Calu3 (cell line): ENCODE measurements around the gene UNC80. TPM values are rescaled to one million over a fixed set of nuclear protein-coding genes. Genes with fewer than 3 reads are reported as not detected.

Experiments
- BruUV-seq: library from RNA; stranded (reverse); fragments of 400-500 nt; replicated peaks from 2 replicates; lab custom pipeline; 2021; lab: Mats Ljungman, UMichigan
- CTCF ChIA-PET: fragments of 300-600 bp; sonication (Branson Sonifier 250); formaldehyde crosslinking; loops from one replicate; lab custom pipeline; 2022; ENCODE audit warnings: antibody characterized with exemption; lab: Charles Lee
- DNase-seq: peaks from one replicate; pipeline ENCODE4 v3.0.0; 2022
- H3K27ac Mint-ChIP-seq: one replicate; pipeline ENCODE4 v1.8.0; 2022; ENCODE audit warnings: mixed read lengths; ENCODE audit not compliant: unreplicated experiment
- H3K27me3 Mint-ChIP-seq: one replicate; pipeline ENCODE4 v1.8.0; 2022; ENCODE audit warnings: mixed read lengths; ENCODE audit not compliant: unreplicated experiment
- H3K36me3 Mint-ChIP-seq: one replicate; pipeline ENCODE4 v1.8.0; 2022; ENCODE audit warnings: mild to moderate bottlenecking, moderate library complexity, mixed read lengths; ENCODE audit not compliant: insufficient read depth, unreplicated experiment
- H3K4me1 Mint-ChIP-seq: one replicate; pipeline ENCODE4 v1.8.0; 2022; ENCODE audit warnings: mild to moderate bottlenecking, low read depth, mixed read lengths; ENCODE audit not compliant: unreplicated experiment
- H3K4me3 Mint-ChIP-seq: one replicate; pipeline ENCODE4 v1.8.0; 2022; ENCODE audit warnings: mild to moderate bottlenecking, low read depth, moderate library complexity, mixed read lengths; ENCODE audit not compliant: unreplicated experiment
- H3K9me3 Mint-ChIP-seq: one replicate; pipeline ENCODE4 v1.8.0; 2022; ENCODE audit warnings: low read depth, mixed read lengths; ENCODE audit not compliant: unreplicated experiment
- CTCF ChIP-seq: fragments of 200-600 bp; IDR thresholded peaks from one replicate; pipeline ENCODE4 v1.8.0; 2022; ENCODE audit warnings: antibody characterized with exemption; ENCODE audit not compliant: unreplicated experiment
- intact Hi-C: fragments of 100-400 bp; cut with micrococcal nuclease; formaldehyde crosslinking; loops from one replicate; pipeline ENCODE4 v1.10.0; 2022; ENCODE audit not compliant: unreplicated experiment
- total RNA-seq: library from RNA; stranded (reverse); gene quantifications from 2 replicates; pipeline ENCODE4 v1.2.3, GENCODE V29; 2022

The UNC80 gene
- total RNA-seq, 1 experiment from 2014 or later = not detected

- no peaks in the 10 kb centered on the region for H3K9me3 Mint-ChIP-seq
- BruUV-seq = no TSS peak
- intact Hi-C loops = no loop called here
- H3K27me3 Mint-ChIP-seq = no peaks in the 10 kb centered on the region
- CTCF ChIA-PET = interaction anchor here (1.0 kb wide), 1 partner anchor 11 kb away, joined by 4 read pairs; no protein-coding TSS in a partner anchor
- peaks cover 53% of the 10 kb centered on the region for H3K4me1 Mint-ChIP-seq
- peak overlapping the region; percentile 98 for H3K4me3 Mint-ChIP-seq
- TF ChIP-seq CTCF = no peak
- H3K27ac Mint-ChIP-seq = peak overlapping the region; percentile 98
- peaks cover 41% of the 10 kb centered on the region for H3K36me3 Mint-ChIP-seq
- DNase-seq = no peak
Measured at GRCh38 chr2:210003359-210003758, 231.7 kb downstream of the UNC80 start.

GRCh38 chr2:210004881-210005280, 233.2 kb downstream of the UNC80 start:
- H3K4me1 Mint-ChIP-seq = peaks cover 53% of the 10 kb centered on the region
- H3K9me3 Mint-ChIP-seq = no peaks in the 10 kb centered on the region
- BruUV-seq = no TSS peak
- CTCF ChIA-PET = no interaction called here
- H3K36me3 Mint-ChIP-seq = peaks cover 44% of the 10 kb centered on the region
- H3K4me3 Mint-ChIP-seq = peak overlapping the region; percentile 98
- TF ChIP-seq CTCF = no peak
- DNase-seq = no peak
- H3K27me3 Mint-ChIP-seq = no peaks in the 10 kb centered on the region
- intact Hi-C loops = no loop called here
- peak overlapping the region; percentile 67 for H3K27ac Mint-ChIP-seq

DNA sequence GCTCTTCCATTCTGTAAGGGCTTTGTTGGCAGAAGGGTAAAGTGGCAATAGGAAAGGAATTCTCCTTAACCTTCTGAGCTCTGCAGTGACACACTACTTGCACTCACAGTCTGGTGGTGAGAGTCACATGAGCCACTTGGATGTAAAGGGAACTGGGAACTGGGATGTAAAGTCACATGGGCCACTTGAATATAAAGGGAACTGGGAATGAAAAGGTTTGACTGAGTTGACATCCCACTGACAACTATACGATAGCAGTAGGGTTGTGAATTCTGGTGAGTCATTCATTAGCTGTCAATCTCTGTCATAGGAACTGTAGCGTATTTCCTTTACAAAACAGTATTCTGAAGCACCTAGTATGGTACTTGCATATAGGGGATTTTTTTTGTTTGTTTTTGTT, 236.3 kb downstream of the UNC80 start:
- TF ChIP-seq CTCF = no peak
- peaks cover 42% of the 10 kb centered on the region for H3K4me1 Mint-ChIP-seq
- BruUV-seq = no TSS peak
- H3K4me3 Mint-ChIP-seq = no peak overlapping the region
- no peaks in the 10 kb centered on the region for H3K27me3 Mint-ChIP-seq
- no peak for DNase-seq
- peaks cover 39% of the 10 kb centered on the region for H3K36me3 Mint-ChIP-seq
- peak overlapping the region; percentile 1 for H3K27ac Mint-ChIP-seq
- intact Hi-C loops = no loop called here
- H3K9me3 Mint-ChIP-seq = no peaks in the 10 kb centered on the region
- CTCF ChIA-PET = no interaction called here

- peaks cover 32% of the 10 kb centered on the region for H3K36me3 Mint-ChIP-seq
- no peak overlapping the region for H3K4me3 Mint-ChIP-seq
- H3K9me3 Mint-ChIP-seq = no peaks in the 10 kb centered on the region
- peaks cover 40% of the 10 kb centered on the region for H3K4me1 Mint-ChIP-seq
- no TSS peak for BruUV-seq
- no peak for TF ChIP-seq CTCF
- CTCF ChIA-PET = no interaction called here
- intact Hi-C loops = no loop called here
- H3K27ac Mint-ChIP-seq = no peak overlapping the region
- no peaks in the 10 kb centered on the region for H3K27me3 Mint-ChIP-seq
- DNase-seq = no peak
Measured at GRCh38 chr2:210009126-210009525, 237.5 kb downstream of the UNC80 start.
